Limb (tissue), 2 donors: ENCODE data around the gene ITGBL1.

ENCODE experiments used
- DNase-seq, 2 donors: peaks; one replicate each; pipeline ENCODE4 v3.0.0-alpha.2; 2016; ENCODE audit errors: extremely low spot score in 2 of 2

ITGBL1 gene, protein sequence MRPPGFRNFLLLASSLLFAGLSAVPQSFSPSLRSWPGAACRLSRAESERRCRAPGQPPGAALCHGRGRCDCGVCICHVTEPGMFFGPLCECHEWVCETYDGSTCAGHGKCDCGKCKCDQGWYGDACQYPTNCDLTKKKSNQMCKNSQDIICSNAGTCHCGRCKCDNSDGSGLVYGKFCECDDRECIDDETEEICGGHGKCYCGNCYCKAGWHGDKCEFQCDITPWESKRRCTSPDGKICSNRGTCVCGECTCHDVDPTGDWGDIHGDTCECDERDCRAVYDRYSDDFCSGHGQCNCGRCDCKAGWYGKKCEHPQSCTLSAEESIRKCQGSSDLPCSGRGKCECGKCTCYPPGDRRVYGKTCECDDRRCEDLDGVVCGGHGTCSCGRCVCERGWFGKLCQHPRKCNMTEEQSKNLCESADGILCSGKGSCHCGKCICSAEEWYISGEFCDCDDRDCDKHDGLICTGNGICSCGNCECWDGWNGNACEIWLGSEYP

DNA sequence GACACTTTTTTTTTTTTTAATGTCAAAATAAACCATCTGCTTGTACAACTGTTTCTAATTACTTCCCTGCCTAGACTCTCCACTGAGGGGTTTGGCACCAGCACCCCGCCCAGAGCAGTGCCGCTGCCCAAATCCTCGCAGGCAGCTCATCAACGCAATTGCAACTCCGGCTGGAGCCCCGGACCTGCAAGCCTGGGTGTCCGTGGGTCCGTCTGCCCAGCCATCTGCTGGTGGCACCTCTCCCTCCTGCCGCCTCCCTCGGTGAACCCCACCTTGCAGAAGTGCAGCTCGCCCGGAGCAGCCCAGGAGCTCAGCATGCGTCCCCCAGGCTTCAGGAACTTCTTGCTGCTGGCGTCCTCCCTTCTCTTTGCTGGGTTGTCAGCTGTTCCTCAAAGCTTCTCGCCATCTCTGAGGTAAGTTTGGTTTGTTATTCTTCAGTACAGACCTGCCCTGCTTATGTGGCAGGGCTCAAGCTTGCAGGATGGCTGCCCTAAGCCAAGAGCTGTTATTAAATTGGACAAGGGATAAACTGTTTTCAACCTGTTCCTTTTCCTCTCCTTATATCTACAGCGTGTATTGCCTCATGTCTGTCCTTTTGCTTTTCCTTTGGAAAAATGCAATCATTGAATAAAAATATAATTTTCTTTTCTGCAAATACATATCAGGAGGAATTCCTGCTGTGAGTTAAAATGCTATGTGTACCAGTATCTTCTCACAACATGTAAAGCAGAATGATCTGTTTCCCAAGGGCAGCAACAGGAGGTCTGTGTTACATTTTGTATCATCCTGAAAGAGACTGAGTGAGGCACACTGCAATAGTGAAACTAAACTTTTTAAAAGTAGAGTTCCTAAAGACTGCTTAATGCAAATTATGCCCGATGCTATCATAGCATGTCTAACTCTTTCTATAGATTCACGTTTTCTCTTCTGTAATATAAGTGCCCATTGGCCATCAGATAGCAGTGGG lies at the start of gene ITGBL1:
Gene ITGBL1 (plus strand): TSS at position 157 of the 967 bp plus-strand sequence. CDS start 159 bp downstream, at position 316.
- DNase-seq = peak in 1 of 2 donors; percentile 33

DNA sequence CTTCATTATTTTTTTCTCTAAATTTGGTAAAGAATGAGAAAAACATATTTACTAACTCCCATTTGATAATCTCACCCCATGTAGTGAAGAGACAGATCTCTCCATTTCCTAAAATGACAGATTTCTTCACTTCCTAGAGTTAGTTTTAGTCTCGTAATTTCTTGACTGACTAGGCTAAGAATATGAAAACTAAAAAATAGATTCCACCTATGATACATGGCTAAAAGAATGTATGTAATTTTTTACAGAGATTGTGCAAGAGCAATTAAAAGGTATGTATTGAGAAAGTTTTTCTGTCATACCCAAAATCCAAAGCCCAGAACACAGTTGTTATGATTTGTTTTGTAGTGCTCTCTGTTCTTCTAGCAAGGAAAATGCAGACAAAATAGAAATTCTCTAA lies 45.7 kb upstream of the ITGBL1 start:
- no peak for DNase-seq

DNA sequence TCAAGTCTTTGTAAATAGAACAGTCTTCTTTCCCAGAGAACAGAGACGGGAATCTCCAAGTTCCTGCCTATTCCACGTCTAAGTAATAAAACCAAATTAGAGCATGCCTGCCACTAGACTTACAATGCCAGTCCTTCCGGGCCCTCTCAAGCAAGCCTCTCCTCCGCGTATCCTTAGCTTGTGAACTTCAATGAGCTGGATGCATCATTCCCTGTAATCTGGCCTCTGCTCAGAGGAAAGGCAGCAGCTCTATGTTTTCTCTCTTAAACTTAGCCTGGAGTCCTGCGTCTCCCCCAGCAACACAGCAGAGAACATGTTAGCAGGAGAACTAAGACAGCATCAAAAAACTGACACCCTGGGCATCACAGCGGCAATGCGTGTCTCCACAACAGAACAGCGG lies 44.3 kb upstream of the ITGBL1 start:
- DNase-seq = no peak

DNA sequence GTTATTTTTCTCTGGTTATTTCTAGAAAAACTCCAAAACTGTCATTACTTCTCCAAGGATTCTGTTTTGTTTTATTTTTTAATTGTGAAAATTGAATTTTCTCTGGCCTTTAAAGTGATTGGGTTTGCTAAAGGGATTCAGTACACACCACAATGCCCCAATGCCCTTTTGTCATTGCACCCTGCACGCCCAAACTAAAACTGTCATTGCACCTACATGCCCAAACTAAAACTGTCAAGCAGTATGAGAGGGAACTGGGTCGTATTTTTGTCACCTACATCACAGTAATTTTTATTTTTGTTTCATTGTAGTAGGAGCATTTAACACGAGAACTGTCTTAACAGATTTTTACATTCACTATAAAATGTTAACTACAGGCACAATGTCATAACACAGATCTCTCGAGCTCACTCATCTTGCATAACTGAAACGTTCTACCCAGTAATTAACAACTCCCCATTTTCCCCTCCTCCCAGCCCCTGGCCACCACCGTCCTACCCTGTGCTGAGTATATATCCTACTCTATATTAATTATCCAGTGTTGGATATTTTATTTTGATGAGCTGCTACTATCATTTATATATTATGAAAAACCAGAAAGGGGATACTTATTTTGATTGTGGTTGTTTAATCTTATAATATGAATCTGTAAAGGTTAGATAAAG lies 43.4 kb upstream of the ITGBL1 start:
- DNase-seq = no peak

DNA sequence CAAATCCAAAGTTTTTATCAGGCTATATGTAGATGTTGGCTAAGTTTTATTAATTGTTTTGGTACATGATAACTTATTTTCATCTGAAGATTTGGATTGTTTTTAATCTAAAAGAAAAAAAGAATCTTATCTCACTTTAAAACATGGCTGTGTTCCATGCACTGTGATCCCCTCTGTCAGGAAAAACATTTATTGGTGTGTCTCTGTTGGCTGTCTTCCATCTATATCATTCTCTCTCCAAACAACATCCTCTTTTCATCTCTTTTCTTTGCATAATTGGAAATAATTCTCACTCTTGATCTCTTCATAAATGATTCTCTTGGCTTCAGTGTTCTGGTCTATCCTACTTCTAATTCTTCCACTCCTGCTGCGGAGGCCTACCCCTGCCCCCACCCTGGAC lies 40.4 kb upstream of the ITGBL1 start:
- DNase-seq = no peak

DNA sequence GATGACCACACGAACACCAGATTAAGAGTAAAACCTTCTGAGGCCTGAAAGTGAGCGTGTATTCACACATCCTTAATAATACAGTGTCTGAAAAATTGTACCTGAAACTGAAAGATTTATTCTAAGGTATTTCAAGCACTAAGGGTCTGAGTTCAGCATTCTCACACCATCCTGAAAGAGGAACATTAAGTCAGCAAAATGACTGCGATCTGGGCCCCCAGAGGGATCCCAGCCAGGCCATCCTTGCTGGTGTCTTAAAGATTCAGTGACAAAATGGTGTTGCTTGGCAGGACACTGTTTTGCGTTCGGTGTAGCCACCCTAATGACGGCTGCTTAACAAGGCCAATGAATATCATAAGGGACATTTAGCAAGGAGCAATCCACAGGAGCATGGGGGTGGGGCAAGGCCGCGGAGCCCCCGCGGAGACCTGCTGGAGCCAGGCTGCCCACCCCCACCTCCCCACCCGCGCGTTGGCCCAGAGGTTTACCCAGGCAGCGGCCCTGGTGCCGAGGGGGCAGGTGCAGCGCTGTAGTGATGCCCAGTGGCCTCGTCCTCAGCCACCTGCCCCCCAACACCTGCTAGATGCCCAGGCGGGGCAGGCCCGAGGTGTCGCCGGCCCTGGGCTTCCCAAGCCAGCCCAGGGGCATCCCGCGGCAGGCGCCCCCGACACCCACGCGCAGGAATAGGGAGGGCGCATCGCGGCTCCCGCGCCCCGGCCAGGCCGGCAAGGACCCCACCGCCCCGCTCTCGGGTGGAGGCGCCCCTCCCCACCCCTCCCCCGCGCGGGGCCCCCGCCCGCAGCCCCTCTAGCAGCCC lies 36.9 kb upstream of the ITGBL1 start:
- no peak for DNase-seq

DNA sequence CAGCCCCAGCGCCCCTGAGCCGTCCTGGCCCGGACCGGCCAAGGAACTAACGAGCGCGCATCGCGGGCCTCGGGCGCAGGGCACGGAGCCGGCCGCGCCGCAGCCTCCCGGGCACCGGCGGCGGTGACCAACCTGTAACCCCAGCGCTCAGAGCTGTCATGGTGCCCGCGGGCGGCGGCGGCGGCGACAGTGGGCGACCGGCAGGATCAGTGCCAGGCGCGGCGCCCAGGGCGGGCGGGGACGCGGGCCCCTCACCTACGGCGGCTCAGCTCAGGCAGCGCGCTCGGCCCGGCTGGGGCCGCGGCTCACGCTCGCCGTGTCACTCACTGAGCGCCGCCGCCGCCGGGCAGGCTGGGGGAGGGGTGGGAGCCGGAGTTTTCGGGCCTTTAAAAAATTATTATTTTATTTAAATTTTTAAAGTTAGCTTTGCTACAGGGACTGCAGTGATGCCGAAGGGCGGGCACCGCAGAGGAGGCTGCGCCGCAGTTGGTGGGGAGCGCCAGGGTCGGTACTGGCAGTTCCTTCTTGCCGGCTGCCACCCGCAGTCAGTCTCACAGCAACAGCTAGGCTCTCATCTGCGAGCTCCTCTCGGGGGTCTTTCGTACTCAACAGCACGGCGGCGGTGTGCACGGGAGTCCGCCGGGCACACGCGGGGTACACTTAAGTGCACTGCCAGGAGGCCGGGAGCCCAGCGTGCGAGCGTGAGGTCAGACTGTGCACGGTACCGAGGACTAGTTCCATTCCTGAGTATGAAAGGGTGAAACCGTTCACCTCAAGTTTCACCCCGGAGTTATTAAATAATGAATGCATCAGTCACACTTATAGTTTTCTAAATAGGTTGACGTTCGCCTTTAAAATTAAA lies 36.1 kb upstream of the ITGBL1 start, which contains the start of gene NALCN:
Gene NALCN (minus strand): TSS at position 328 of the 862 bp plus-strand sequence. CDS start 17,382 bp downstream, outside the sequence.
- DNase-seq = peak in 1 of 2 donors; percentile 72

DNA sequence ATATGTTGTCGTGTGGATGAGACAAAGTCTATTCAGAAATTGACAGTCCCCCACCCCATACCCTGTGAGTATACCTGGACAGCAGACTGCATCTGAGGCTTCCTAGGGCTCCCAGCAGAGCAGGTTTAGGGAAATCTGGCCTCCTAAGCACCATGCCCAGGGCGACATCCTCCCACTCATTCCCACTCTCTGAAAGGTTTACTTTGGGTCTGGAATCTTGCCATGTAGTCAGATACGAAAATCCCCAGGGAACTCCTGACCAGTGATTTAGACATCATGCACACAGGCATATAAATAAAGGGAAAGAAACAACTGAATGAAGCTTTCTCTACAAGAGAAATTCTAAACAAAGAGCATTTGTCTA lies 35.5 kb upstream of the ITGBL1 start:
- no peak for DNase-seq

DNA sequence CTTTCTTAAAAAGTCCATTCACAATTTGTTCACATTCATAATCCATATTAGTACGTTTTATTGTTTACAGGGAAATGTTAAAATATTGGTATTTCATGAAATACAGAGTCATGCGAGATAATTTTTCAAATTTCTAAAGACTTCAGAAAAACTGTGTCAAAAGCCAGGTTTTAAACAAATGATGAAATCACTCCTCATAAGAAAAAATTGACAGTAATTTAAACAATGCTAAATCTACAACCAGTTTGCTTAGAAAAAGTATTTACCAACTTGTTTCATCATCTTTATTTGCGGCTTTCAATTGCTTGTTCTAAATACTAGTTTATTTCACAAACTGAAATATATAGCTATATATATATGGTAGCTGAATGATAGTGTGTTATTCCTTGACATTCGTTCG lies 35.0 kb upstream of the ITGBL1 start:
- no peak for DNase-seq

DNA sequence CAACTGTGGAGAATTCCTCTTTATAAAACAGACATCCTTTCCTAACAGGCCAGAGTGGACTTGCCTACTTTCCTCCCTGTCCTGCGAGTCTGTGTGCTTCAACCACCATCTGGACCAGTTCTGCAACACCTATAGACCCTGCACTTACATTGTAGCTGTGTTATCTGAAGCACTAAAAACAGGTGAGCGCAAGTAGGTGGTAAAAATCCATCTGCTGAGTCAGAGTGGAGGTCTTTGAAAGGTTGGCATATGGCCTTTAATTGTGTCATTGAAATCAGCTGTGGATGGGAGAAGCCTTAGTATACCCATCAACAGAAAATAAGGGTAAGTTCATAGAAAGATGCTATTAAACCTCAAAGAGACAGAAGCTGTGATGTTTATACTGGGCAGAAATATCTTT lies 28.6 kb upstream of the ITGBL1 start:
- no peak for DNase-seq

DNA sequence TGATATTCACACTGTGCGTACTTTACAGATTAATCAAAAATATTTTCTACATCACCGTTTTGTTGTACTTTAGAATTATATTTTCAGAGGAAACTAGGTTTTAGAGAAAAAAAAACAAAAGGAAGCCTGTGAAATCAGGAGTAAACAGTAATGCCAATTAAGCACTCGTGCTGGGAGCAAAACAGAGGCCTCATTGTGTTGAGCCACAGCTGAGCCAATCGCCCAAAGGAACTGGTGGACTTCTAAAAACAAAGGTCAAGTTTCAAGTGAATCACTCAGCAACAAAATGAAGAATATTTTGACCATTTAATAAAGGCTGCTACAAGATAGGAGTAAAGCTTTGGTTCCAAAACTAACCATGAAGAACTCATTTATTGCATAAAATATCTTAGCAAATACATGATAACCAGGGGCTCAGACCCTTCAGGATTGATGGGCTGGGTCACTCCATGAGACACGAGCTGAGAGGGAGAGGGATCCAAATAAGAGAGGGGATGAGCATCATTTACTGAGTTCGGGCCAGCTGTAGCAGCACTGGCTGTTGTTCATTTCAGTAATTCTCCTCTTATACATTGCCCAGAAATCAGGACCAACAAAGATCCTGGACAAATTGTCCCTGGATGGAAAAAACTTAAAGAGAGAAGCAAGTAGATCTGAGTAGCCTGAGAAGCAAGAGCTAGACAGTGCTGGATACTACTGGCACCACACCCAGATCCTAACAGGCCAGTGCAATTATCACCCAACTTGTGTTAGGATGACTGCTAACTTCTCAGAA lies 27.9 kb upstream of the ITGBL1 start:
- DNase-seq = no peak

DNA sequence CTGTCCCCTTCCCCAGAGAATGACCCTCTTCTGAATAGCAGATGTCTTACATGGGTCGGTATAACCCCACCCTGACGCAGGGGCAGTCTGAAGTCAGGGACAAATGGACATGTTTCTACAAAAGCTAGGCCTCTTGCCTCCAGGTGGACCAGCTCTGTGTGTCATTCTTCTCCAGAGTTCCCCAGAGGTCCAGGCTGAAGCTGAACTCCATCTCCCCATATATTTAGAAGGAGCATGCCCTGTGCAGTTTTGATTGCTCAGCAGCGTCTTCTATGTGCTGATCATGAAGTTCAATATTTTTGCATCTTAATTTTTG lies 27.4 kb upstream of the ITGBL1 start:
- DNase-seq = no peak

DNA sequence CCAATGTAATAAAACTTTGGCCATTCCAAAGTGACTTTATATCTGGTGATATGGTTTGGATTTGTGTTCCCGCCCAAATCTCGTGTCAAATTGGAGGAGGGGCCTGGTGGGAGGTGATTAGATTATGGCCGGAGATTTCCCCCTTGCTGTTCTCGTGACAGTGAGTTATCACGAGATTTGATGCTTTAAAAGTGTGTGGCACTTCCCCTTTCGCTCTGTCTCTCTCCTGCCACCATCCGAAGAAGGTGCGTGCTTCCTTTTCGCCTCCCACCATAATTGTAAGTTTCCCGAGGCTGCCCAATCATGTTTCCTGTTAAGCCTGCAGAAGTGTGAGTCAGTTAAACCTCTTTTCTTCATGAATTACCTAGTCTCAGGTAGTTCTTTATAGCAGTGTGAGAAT lies 26.9 kb upstream of the ITGBL1 start:
- DNase-seq = no peak

DNA sequence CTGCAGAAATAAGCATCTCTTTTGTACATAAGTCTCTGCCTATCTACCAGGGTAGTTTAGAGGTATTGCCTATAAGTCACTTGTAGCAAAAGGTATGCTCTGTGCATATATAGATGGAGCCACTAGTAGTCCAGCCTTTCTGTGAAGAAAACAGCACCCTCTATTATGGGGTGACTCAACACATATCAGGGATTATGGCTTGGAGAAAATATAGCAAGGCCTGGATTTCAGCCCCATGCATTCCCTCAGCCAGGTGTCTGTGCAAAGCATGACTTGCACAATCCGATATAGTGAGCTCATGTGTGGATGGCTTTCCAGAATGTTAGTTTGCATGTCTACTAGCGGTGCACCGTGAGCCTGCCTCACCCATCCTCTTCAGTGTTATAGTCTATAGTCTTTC lies 22.7 kb upstream of the ITGBL1 start:
- DNase-seq = no peak

DNA sequence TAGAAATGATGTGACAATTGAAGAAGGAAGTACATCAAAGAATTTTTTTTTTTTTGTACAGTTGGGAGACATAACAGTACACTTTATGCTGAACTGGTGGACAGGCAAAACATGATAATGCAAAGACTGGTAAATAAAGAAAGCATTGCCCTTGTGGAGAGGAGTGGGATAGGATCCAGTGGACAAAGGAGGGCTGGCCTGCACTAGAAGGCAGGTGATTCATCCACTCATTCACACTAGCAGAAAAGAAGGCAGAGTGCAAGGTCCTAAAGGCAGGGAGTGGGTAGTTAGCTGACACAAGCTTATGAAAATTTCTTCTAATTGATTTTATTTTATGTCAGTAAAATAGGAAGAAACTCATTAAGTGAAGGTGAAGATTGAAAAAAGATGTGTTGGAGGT lies 18.6 kb upstream of the ITGBL1 start:
- no peak for DNase-seq

DNA sequence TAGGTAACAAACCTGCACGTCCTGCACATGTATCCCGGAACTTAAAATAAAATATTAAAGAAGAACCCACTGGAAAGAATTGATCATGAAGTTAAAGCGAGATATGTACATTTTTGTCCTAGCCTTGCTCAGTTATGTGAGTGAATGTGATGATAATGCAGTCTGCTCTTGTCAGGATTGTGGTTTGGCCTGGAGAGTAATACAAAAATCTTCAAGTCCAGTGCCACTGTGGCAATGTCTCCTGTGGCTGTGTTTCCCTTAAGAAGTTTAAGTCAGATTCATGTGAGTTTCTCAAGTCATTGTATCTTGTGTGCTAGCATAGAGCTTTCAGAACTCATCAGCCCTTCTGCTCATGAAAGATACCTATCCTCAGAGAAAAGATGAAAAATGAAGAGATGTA lies 18.0 kb upstream of the ITGBL1 start:
- no peak for DNase-seq

DNA sequence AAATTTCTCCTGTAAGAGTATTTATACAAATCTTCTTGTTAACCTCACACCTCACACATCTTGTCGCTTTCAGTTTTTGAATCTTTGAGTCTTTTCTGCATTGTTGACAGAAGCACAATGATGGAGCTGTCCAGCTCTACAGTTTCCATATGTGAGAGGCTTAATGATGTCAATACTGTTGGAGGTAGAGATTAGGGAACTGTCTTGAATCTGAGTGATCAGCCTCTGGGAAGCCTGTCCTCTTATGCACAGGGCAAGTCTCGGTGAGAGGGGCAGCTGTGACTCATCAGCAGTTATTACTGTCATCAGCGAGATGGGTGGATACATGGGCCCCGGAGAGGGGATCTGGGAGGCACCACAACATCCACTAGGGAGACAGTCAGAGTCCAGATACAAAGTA lies 4.6 kb upstream of the ITGBL1 start:
- no peak for DNase-seq

DNA sequence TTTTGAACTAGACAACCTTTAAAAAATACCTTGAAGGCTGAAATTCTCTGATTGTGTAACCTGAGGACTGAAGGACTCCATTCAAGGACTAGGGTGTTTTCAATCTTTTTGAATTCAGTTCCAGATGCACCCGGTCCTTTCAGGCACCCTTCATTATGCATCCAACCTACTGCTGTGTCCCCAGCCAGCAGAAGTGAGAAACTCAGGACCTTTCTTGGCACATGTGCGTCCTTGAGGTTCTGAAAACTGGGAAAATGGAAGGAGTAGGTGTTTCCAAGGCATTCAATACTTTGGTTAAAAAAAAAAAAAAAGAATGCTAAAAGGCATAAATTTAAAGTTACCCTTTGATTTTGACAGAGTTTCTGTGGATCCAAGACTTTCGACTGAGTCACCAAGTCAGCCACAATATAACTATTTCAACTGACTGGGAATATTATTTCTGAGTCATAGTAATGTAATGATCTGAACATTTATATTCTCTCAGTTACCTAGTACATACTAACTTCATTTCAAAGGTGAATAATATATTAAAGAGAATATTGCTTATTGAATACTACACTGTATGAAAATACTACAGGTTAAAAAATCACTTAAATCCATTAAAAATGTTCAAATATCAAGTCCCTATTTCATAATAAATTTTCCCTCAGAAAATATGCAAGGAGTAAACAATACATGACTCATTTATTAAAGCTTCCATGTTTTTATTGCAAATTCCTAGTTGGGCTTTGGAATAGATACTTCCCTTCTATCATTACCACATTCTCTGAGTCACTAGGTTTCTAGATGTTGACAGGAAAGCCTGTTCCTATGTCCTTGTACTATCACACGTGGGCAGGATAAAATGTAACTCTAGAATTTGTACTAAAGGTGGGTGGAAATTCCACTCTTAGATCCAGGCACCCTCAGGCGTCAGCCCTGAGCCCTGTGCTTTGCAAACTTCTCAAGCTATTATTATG lies 2.4 kb upstream of the ITGBL1 start:
- no peak for DNase-seq
